Stimulated activated CD4-positive, alpha-beta T cell treated with anti-CD3 and anti-CD28 coated beads, Interleukin-4, amount 100 ng/mL, for 4 hours (primary cell): ENCODE data around the gene DDC.

Source experiments
- DNase-seq, 2 experiments: peaks; one replicate each; pipeline ENCODE4 v3.0.0-alpha.2; 2020

Gene DDC

GRCh38 chr7:50513166-50513871 lies 51.9 kb downstream of the DDC start:
- DNase-seq, result no peak

- DNase-seq, result no peak
Observed at GRCh38 chr7:50512384-50512783, 52.8 kb downstream of the DDC start.

GRCh38 chr7:50509459-50509858 lies 55.7 kb downstream of the DDC start:
- DNase-seq, result no peak

GRCh38 chr7:50508471-50508943 lies 56.7 kb downstream of the DDC start:
- no peak for DNase-seq

- DNase-seq, result no peak
Observed at GRCh38 chr7:50507898-50508470, 57.2 kb downstream of the DDC start.

- no peak for DNase-seq
Observed at GRCh38 chr7:50505553-50506210, 59.5 kb downstream of the DDC start.

- no peak for DNase-seq
Observed at GRCh38 chr7:50504646-50505546, 60.3 kb downstream of the DDC start.

GRCh38 chr7:50502947-50503346 lies 62.3 kb downstream of the DDC start:
- no peak for DNase-seq

GRCh38 chr7:50502001-50502684 lies 63.1 kb downstream of the DDC start:
- no peak for DNase-seq

GRCh38 chr7:50499092-50499491 lies 66.1 kb downstream of the DDC start:
- no peak for DNase-seq

GRCh38 chr7:50497968-50498367 lies 67.2 kb downstream of the DDC start:
- no peak for DNase-seq

- no peak for DNase-seq
Observed at GRCh38 chr7:50497068-50497642, 68.0 kb downstream of the DDC start.

- no peak for DNase-seq
Observed at GRCh38 chr7:50496569-50496968, 68.6 kb downstream of the DDC start.

- no peak for DNase-seq
Observed at GRCh38 chr7:50495746-50496145, 69.5 kb downstream of the DDC start.

- DNase-seq, result no peak
Observed at GRCh38 chr7:50492770-50493519, 72.3 kb downstream of the DDC start.

- DNase-seq, result no peak
Observed at GRCh38 chr7:50491943-50492342, 73.3 kb downstream of the DDC start.

GRCh38 chr7:50491209-50491608 lies 74.0 kb downstream of the DDC start:
- no peak for DNase-seq

- DNase-seq, result no peak
Observed at GRCh38 chr7:50488379-50488778, 76.8 kb downstream of the DDC start.

GRCh38 chr7:50486512-50486911 lies 78.7 kb downstream of the DDC start:
- DNase-seq, result no peak

GRCh38 chr7:50481867-50482266 lies 83.3 kb downstream of the DDC start:
- DNase-seq, result no peak

- no peak for DNase-seq
Observed at GRCh38 chr7:50480797-50481196, 84.4 kb downstream of the DDC start.
